Loucy (cell line): ENCODE data around the gene PELI2.

Experiments used
- H2AFZ ChIP-seq: fragments of 200-600 bp; sonication (generic); 2 replicates; pipeline ENCODE4 v1.6.0; 2016; ENCODE audit warnings: antibody characterized with exemption, mild to moderate bottlenecking, low read length, moderate library complexity
- H3F3A ChIP-seq: fragments of 200-600 bp; 2 replicates; pipeline ENCODE4 v1.6.0; 2016; ENCODE audit warnings: antibody characterized with exemption, low read depth, mild to moderate bottlenecking
- H3K27me3 ChIP-seq: fragments of 200-600 bp; sonication (generic); 2 replicates; pipeline ENCODE4 v1.6.1; 2014; ENCODE audit warnings: low read length, mild to moderate bottlenecking; ENCODE audit not compliant: insufficient read depth, poor library complexity, severe bottlenecking
- H3K36me3 ChIP-seq: fragments of 200-600 bp; sonication (generic); 2 replicates; pipeline ENCODE4 v1.6.1; 2016; ENCODE audit warnings: low read length; ENCODE audit not compliant: insufficient read depth
- H3K4me1 ChIP-seq: fragments of 200-600 bp; sonication (generic); 2 replicates; pipeline ENCODE4 v1.5.1; 2014; ENCODE audit warnings: low read length, mild to moderate bottlenecking; ENCODE audit not compliant: insufficient read depth, poor library complexity, severe bottlenecking
- H3K4me2 ChIP-seq: fragments of 200-600 bp; sonication (generic); 2 replicates; pipeline ENCODE4 v1.6.0; 2014; ENCODE audit warnings: antibody characterized with exemption, low read length, low read depth, mild to moderate bottlenecking; ENCODE audit not compliant: poor library complexity, severe bottlenecking
- H3K4me3 ChIP-seq: fragments of 200-600 bp; sonication (generic); 2 replicates; pipeline ENCODE4 v1.5.1; 2014; ENCODE audit warnings: low read length, mild to moderate bottlenecking, mixed read lengths; ENCODE audit not compliant: poor library complexity, severe bottlenecking
- H3K79me2 ChIP-seq: fragments of 200-600 bp; sonication (generic); 2 replicates; pipeline ENCODE4 v1.6.1; 2014; ENCODE audit warnings: low read length; ENCODE audit not compliant: insufficient read depth
- H3K9ac ChIP-seq: fragments of 200-600 bp; sonication (generic); 2 replicates; pipeline ENCODE4 v1.6.0; 2014; ENCODE audit warnings: mild to moderate bottlenecking, low read depth, low read length, moderate library complexity; ENCODE audit not compliant: poor library complexity, severe bottlenecking
- H3K9me2 ChIP-seq: fragments of 200-600 bp; sonication (generic); replicated peaks from 2 replicates; pipeline ENCODE4 v1.6.1; 2016; ENCODE audit warnings: low read depth, low read length, mixed read lengths
- H3K9me3 ChIP-seq: fragments of 200-600 bp; sonication (generic); 2 replicates; pipeline ENCODE4 v1.6.1; 2014; ENCODE audit warnings: mild to moderate bottlenecking, antibody characterized with exemption, low read length, low read depth; ENCODE audit not compliant: insufficient read depth
- H4K20me1 ChIP-seq: fragments of 200-600 bp; sonication (generic); 2 replicates; pipeline ENCODE4 v1.6.0; 2014; ENCODE audit warnings: antibody characterized with exemption, low read length, mild to moderate bottlenecking; ENCODE audit not compliant: insufficient read depth, poor library complexity, severe bottlenecking
- CTCF ChIP-seq: fragments of 200-600 bp; sonication (generic); conservative IDR thresholded peaks from 2 replicates; pipeline ENCODE4 v1.5.1; 2014; ENCODE audit warnings: mild to moderate bottlenecking, antibody characterized with exemption, low read length
- EZH2phosphoT487 ChIP-seq: fragments of 200-600 bp; IDR thresholded peaks from 2 replicates; pipeline ENCODE4 v1.6.1; 2018; ENCODE audit warnings: antibody characterized with exemption, mild to moderate bottlenecking, moderate library complexity, borderline replicate concordance

Gene PELI2

GRCh38 chr14:56339855-56340701, 221.9 kb downstream of the PELI2 start:
- Histone ChIP-seq H3K9ac (peak overlapping the region; percentile 88), H3K4me3 (peak overlapping the region; percentile 55), H4K20me1 (no peaks in the 10 kb centered on the region), H3K36me3 (no peaks in the 10 kb centered on the region), H3K9me3 (no peaks in the 10 kb centered on the region), H3K79me2 (peaks cover 13% of the 10 kb centered on the region; the same call in 1 of the 2 replicates), H3K4me2 (peak overlapping the region; percentile 76), H3K4me1 (peaks cover 74% of the 10 kb centered on the region), H3K27me3 (no peaks in the 10 kb centered on the region), H3F3A (peaks cover 36% of the 10 kb centered on the region), H2AFZ (0 out of 2 replicates have a peak overlapping the region, but pooled peaks have one; percentile 5), H3K9me2 (no peaks in the 10 kb centered on the region)
- peak; percentile 98 for TF ChIP-seq CTCF
- TF ChIP-seq EZH2phosphoT487, result no peak

- Histone ChIP-seq H3K4me3 (peak overlapping the region; percentile 55), H4K20me1 (no peaks in the 10 kb centered on the region), H3K36me3 (no peaks in the 10 kb centered on the region), H3K9ac (peak overlapping the region; percentile 88), H3K27me3 (no peaks in the 10 kb centered on the region), H3K79me2 (peaks cover 16% of the 10 kb centered on the region; the same call in 1 of the 2 replicates), H3K9me3 (no peaks in the 10 kb centered on the region), H3F3A (peaks cover 36% of the 10 kb centered on the region), H2AFZ (no peak overlapping the region), H3K4me2 (peak overlapping the region; percentile 76), H3K9me2 (no peaks in the 10 kb centered on the region), H3K4me1 (peaks cover 76% of the 10 kb centered on the region)
- TF ChIP-seq CTCF, result no peak
- no peak for TF ChIP-seq EZH2phosphoT487
Observed at GRCh38 chr14:56340932-56341331, 222.7 kb downstream of the PELI2 start.

- Histone ChIP-seq H3K79me2 (peaks cover 16% of the 10 kb centered on the region; the same call in 1 of the 2 replicates), H3K36me3 (no peaks in the 10 kb centered on the region), H3K4me3 (peak overlapping the region; percentile 55), H3K9ac (peak overlapping the region; percentile 88), H3K27me3 (no peaks in the 10 kb centered on the region), H3K4me1 (peaks cover 76% of the 10 kb centered on the region), H3K9me2 (no peaks in the 10 kb centered on the region), H2AFZ (no peak overlapping the region), H3K9me3 (no peaks in the 10 kb centered on the region), H3F3A (peaks cover 36% of the 10 kb centered on the region), H3K4me2 (peak overlapping the region; percentile 76), H4K20me1 (no peaks in the 10 kb centered on the region)
- TF ChIP-seq EZH2phosphoT487, result no peak
- no peak for TF ChIP-seq CTCF
Observed at GRCh38 chr14:56341766-56342493, 223.7 kb downstream of the PELI2 start.
